SK-N-SH treated with all-trans-retinoic acid at 6 μM for 48 hours (cell line): ENCODE measurements around the gene DCLK2.

Experiments
- ATAC-seq: fragments of 200-7000 bp; cut with Tn5 transposase; 3 replicates; pipeline ENCODE4 v1.9.1; 2020; ENCODE audit warnings: mild to moderate bottlenecking, moderate library complexity
- ARNTL ChIP-seq: fragments of 450-650 bp; formaldehyde crosslinking; IDR thresholded peaks from 2 replicates; pipeline ENCODE4 v1.5.0; 2020; ENCODE audit warnings: low read depth, mild to moderate bottlenecking, moderate library complexity, borderline replicate concordance
- BACH2 ChIP-seq: fragments of 250-450 bp; sonication (Bioruptor Pico); IDR thresholded peaks from 2 replicates; pipeline ENCODE4 v1.9.0; 2021; ENCODE audit warnings: mild to moderate bottlenecking, borderline replicate concordance
- CREB5 ChIP-seq: fragments of 250-450 bp; sonication (Bioruptor Pico); IDR thresholded peaks from 2 replicates; pipeline ENCODE4 v1.5.1; 2020; ENCODE audit warnings: low read depth, mild to moderate bottlenecking, moderate library complexity
- ESRRG ChIP-seq: fragments of 250-450 bp; sonication (Bioruptor Pico); IDR thresholded peaks from 2 replicates; pipeline ENCODE4 v1.6.1; 2021; ENCODE audit warnings: mild to moderate bottlenecking
- GLIS3 ChIP-seq: fragments of 250-450 bp; sonication (Bioruptor Pico); IDR thresholded peaks from 2 replicates; pipeline ENCODE4 v1.5.0; 2020; ENCODE audit warnings: mild to moderate bottlenecking, moderate library complexity
- ISL1 ChIP-seq: fragments of 250-450 bp; sonication (Bioruptor Pico); IDR thresholded peaks from 2 replicates; pipeline ENCODE4 v2.1.2; 2022; ENCODE audit warnings: mild to moderate bottlenecking, moderate library complexity
- OSR1 ChIP-seq: fragments of 250-450 bp; sonication (Bioruptor Pico); IDR thresholded peaks from 2 replicates; pipeline ENCODE4 v1.8.0; 2022; ENCODE audit warnings: moderate library complexity, mild to moderate bottlenecking, inconsistent platforms
- PATZ1 ChIP-seq: fragments of 250-450 bp; sonication (Bioruptor Pico); IDR thresholded peaks from 2 replicates; pipeline ENCODE4 v1.8.0; 2020; ENCODE audit warnings: mild to moderate bottlenecking, moderate library complexity, borderline replicate concordance
- PPARA ChIP-seq: fragments of 250-450 bp; sonication (Bioruptor Pico); IDR thresholded peaks from 2 replicates; pipeline ENCODE4 v1.5.0; 2020; ENCODE audit warnings: mild to moderate bottlenecking, borderline replicate concordance
- RARB ChIP-seq: fragments of 250-450 bp; sonication (Bioruptor Pico); IDR thresholded peaks from 2 replicates; pipeline ENCODE4 v1.8.0; 2021; ENCODE audit warnings: mild to moderate bottlenecking, moderate library complexity
- TCF4 ChIP-seq: fragments of 250-450 bp; sonication (Bioruptor Pico); IDR thresholded peaks from 2 replicates; pipeline ENCODE4 v1.8.0; 2021; ENCODE audit warnings: mild to moderate bottlenecking, moderate library complexity, borderline replicate concordance
- TOX ChIP-seq: fragments of 250-450 bp; sonication (Bioruptor Pico); IDR thresholded peaks from 2 replicates; pipeline ENCODE4 v1.8.0; 2021; ENCODE audit warnings: mild to moderate bottlenecking, moderate library complexity, borderline replicate concordance
- ZC3H10 ChIP-seq: fragments of 250-450 bp; sonication (Bioruptor Pico); IDR thresholded peaks from 2 replicates; pipeline ENCODE4 v1.5.1; 2021; ENCODE audit warnings: mild to moderate bottlenecking, moderate library complexity
- ZFP3 ChIP-seq: fragments of 250-450 bp; sonication (Bioruptor Pico); IDR thresholded peaks from 2 replicates; pipeline ENCODE4 v1.5.0; 2020; ENCODE audit warnings: mild to moderate bottlenecking, moderate library complexity
- ZFP30 ChIP-seq: fragments of 450-650 bp; formaldehyde crosslinking; IDR thresholded peaks from 2 replicates; pipeline ENCODE4 v1.5.0; 2022; ENCODE audit warnings: mild to moderate bottlenecking, moderate library complexity
- ZNF70 ChIP-seq: fragments of 450-650 bp; formaldehyde crosslinking; IDR thresholded peaks from 2 replicates; pipeline ENCODE4 v1.5.0; 2020; ENCODE audit warnings: mild to moderate bottlenecking, moderate library complexity
- ZNF8 ChIP-seq: fragments of 450-650 bp; formaldehyde crosslinking; IDR thresholded peaks from 2 replicates; pipeline ENCODE4 v1.5.0; 2020; ENCODE audit warnings: mild to moderate bottlenecking, moderate library complexity
- TF ChIP-seq, protein P1 (sequence below): fragments of 250-450 bp; sonication (Bioruptor Pico); IDR thresholded peaks from 2 replicates; pipeline ENCODE4 v1.5.1; 2021; ENCODE audit warnings: mild to moderate bottlenecking, moderate library complexity
- TF ChIP-seq, protein P2 (sequence below): fragments of 250-450 bp; sonication (Bioruptor Pico); IDR thresholded peaks from 2 replicates; pipeline ENCODE4 v1.5.0; 2020; ENCODE audit warnings: mild to moderate bottlenecking, moderate library complexity
- TF ChIP-seq, protein P3 (sequence below): fragments of 250-450 bp; sonication (Bioruptor Pico); IDR thresholded peaks from 2 replicates; pipeline ENCODE4 v1.8.0; 2021; ENCODE audit warnings: low read depth, mild to moderate bottlenecking, moderate library complexity, borderline replicate concordance

DCLK2 gene

GRCh38 chr4:150280081-150280895 lies 202.0 kb downstream of the DCLK2 start:
- ATAC-seq = peak; percentile 78
- TF ChIP-seq TOX (no peak), RARB (CRISPR knock-in tag) (no peak)

- no peak for TF ChIP-seq ZNF70
- TF ChIP-seq, protein P1, sequence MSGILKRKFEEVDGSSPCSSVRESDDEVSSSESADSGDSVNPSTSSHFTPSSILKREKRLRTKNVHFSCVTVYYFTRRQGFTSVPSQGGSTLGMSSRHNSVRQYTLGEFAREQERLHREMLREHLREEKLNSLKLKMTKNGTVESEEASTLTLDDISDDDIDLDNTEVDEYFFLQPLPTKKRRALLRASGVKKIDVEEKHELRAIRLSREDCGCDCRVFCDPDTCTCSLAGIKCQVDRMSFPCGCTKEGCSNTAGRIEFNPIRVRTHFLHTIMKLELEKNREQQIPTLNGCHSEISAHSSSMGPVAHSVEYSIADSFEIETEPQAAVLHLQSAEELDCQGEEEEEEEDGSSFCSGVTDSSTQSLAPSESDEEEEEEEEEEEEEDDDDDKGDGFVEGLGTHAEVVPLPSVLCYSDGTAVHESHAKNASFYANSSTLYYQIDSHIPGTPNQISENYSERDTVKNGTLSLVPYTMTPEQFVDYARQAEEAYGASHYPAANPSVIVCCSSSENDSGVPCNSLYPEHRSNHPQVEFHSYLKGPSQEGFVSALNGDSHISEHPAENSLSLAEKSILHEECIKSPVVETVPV (CRISPR knock-in tag) = no peak
- TF ChIP-seq, protein P2, sequence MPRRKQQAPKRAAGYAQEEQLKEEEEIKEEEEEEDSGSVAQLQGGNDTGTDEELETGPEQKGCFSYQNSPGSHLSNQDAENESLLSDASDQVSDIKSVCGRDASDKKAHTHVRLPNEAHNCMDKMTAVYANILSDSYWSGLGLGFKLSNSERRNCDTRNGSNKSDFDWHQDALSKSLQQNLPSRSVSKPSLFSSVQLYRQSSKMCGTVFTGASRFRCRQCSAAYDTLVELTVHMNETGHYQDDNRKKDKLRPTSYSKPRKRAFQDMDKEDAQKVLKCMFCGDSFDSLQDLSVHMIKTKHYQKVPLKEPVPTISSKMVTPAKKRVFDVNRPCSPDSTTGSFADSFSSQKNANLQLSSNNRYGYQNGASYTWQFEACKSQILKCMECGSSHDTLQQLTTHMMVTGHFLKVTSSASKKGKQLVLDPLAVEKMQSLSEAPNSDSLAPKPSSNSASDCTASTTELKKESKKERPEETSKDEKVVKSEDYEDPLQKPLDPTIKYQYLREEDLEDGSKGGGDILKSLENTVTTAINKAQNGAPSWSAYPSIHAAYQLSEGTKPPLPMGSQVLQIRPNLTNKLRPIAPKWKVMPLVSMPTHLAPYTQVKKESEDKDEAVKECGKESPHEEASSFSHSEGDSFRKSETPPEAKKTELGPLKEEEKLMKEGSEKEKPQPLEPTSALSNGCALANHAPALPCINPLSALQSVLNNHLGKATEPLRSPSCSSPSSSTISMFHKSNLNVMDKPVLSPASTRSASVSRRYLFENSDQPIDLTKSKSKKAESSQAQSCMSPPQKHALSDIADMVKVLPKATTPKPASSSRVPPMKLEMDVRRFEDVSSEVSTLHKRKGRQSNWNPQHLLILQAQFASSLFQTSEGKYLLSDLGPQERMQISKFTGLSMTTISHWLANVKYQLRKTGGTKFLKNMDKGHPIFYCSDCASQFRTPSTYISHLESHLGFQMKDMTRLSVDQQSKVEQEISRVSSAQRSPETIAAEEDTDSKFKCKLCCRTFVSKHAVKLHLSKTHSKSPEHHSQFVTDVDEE = no peak
- TF ChIP-seq ESRRG (CRISPR knock-in tag) = no peak
- TF ChIP-seq TOX = no peak
- TF ChIP-seq ISL1 (CRISPR knock-in tag) = no peak
- TF ChIP-seq PPARA (CRISPR knock-in tag) = no peak
- TF ChIP-seq TCF4 (CRISPR knock-in tag) = no peak
- peak; percentile 14 for ATAC-seq
Observed at GRCh38 chr4:150280975-150281374, 202.7 kb downstream of the DCLK2 start.

GRCh38 chr4:150283689-150284088 lies 205.4 kb downstream of the DCLK2 start:
- TF ChIP-seq ZC3H10 (CRISPR knock-in tag) (no peak), ZFP30 (CRISPR knock-in tag) (no peak), OSR1 (CRISPR knock-in tag) (no peak), ESRRG (CRISPR knock-in tag) (no peak), ZNF8 (no peak), GLIS3 (CRISPR knock-in tag) (no peak)
- TF ChIP-seq, protein P1 (CRISPR knock-in tag) = no peak
- peak; percentile 71 for ATAC-seq

- TF ChIP-seq CREB5 (CRISPR knock-in tag) (no peak), TCF4 (CRISPR knock-in tag) (no peak), ZNF70 (no peak), GLIS3 (CRISPR knock-in tag) (no peak), ZFP3 (no peak)
- TF ChIP-seq, all 23 proteins: peak for 0
- no peak for ATAC-seq
Observed at GRCh38 chr4:150286656-150287055, 208.4 kb downstream of the DCLK2 start.

DNA sequence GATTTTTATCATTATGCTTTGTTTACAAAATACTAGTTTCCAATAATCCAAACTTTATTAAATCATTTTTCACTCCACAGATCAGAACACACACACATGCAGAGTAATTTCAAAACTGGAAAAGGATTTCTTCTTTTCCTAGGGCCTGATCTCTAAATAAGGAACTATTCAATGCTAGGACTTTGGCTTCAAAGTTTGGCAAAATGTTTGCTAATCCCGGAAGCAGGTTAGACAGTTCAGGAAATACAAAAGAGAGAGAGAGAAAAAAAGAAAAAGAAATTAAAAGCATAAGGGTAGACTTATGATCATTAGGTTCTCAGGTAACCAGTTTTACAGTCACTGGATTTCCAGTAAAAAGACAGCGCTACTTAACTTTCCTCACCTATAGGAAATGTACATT lies 211.0 kb downstream of the DCLK2 start:
- TF ChIP-seq GLIS3 (CRISPR knock-in tag) = no peak
- TF ChIP-seq BACH2 (CRISPR knock-in tag) = no peak
- TF ChIP-seq RARB (CRISPR knock-in tag) = no peak
- no peak for ATAC-seq

GRCh38 chr4:150289881-150290280 lies 211.6 kb downstream of the DCLK2 start:
- no peak for ATAC-seq
- TF ChIP-seq ZNF8 (no peak), ARNTL (CRISPR knock-in tag) (no peak), ZNF70 (no peak), ISL1 (CRISPR knock-in tag) (no peak), PPARA (CRISPR knock-in tag) (no peak), PATZ1 (CRISPR knock-in tag) (no peak)
- TF ChIP-seq, protein P3, sequence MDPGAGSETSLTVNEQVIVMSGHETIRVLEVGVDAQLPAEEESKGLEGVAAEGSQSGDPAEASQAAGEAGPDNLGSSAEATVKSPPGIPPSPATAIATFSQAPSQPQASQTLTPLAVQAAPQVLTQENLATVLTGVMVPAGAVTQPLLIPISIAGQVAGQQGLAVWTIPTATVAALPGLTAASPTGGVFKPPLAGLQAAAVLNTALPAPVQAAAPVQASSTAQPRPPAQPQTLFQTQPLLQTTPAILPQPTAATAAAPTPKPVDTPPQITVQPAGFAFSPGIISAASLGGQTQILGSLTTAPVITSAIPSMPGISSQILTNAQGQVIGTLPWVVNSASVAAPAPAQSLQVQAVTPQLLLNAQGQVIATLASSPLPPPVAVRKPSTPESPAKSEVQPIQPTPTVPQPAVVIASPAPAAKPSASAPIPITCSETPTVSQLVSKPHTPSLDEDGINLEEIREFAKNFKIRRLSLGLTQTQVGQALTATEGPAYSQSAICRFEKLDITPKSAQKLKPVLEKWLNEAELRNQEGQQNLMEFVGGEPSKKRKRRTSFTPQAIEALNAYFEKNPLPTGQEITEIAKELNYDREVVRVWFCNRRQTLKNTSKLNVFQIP (CRISPR knock-in tag) = no peak
